HL-60 (cell line): ENCODE measurements around the gene CRYZL1.

Source experiments
- DNase-seq, 2 experiments: peaks; one replicate each; pipeline ENCODE4 v3.0.0-alpha.2; 2010 to 2020; ENCODE audit warnings: low read depth in 1 of 2, low spot score in 1 of 2
- H3K27ac ChIP-seq: fragments of 250-450 bp; sonication (Bioruptor Pico); replicated peaks from 2 replicates; pipeline ENCODE4 v1.5.1; 2020; ENCODE audit warnings: mild to moderate bottlenecking, moderate library complexity
- H3K27me3 ChIP-seq: fragments of 250-450 bp; sonication (Bioruptor Pico); 2 replicates; pipeline ENCODE4 v1.5.1; 2021; ENCODE audit warnings: mild to moderate bottlenecking, moderate library complexity; ENCODE audit not compliant: insufficient read depth, poor library complexity, severe bottlenecking
- H3K4me3 ChIP-seq: replicated peaks from 2 replicates; pipeline ENCODE4 v1.5.1; 2011; ENCODE audit warnings: mild to moderate bottlenecking, control low read depth, low read length; ENCODE audit not compliant: insufficient read depth
- CTCF ChIP-seq: IDR thresholded peaks from one replicate; pipeline ENCODE4 v1.5.1; 2011; ENCODE audit warnings: low read length, control low read depth, inconsistent platforms; ENCODE audit not compliant: insufficient read depth
- GABPA ChIP-seq: IDR thresholded peaks from 2 replicates; pipeline ENCODE4 v1.6.1; 2012; ENCODE audit warnings: low read depth
- POLR2AphosphoS5 ChIP-seq: IDR thresholded peaks from 2 replicates; pipeline ENCODE4 v1.6.1; 2012; ENCODE audit warnings: low read depth
- REST ChIP-seq: IDR thresholded peaks from 2 replicates; pipeline ENCODE4 v1.6.1; 2012; ENCODE audit warnings: low read depth; ENCODE audit not compliant: insufficient replicate concordance
- SPI1 ChIP-seq: IDR thresholded peaks from 2 replicates; pipeline ENCODE4 v1.6.1; 2012; ENCODE audit warnings: low read depth, mild to moderate bottlenecking, borderline replicate concordance

CRYZL1 gene

GRCh38 chr21:33650230-33650629 is 8.7 kb upstream of the CRYZL1 start:
- no peak for TF ChIP-seq CTCF
- no peaks in the 10 kb centered on the region for H3K27me3 ChIP-seq
- H3K4me3 ChIP-seq: no peak overlapping the region
- no peak overlapping the region for H3K27ac ChIP-seq
- DNase-seq: no peak

GRCh38 chr21:33648555-33648954 is 7.0 kb upstream of the CRYZL1 start:
- no peak overlapping the region for H3K4me3 ChIP-seq
- no peak overlapping the region for H3K27ac ChIP-seq
- no peaks in the 10 kb centered on the region for H3K27me3 ChIP-seq
- TF ChIP-seq GABPA (no peak), CTCF (no peak), SPI1 (no peak), REST (no peak), POLR2AphosphoS5 (no peak)
- DNase-seq: no peak

GRCh38 chr21:33647587-33647986 is 6.0 kb upstream of the CRYZL1 start:
- Histone ChIP-seq H3K27me3 (no peaks in the 10 kb centered on the region), H3K27ac (no peak overlapping the region), H3K4me3 (no peak overlapping the region)
- no peak for DNase-seq
- TF ChIP-seq CTCF: no peak
- TF ChIP-seq REST: no peak
- no peak for TF ChIP-seq GABPA
- TF ChIP-seq POLR2AphosphoS5: no peak
- no peak for TF ChIP-seq SPI1

GRCh38 chr21:33645730-33646129 is 4.2 kb upstream of the CRYZL1 start:
- H3K27me3 ChIP-seq: no peaks in the 10 kb centered on the region
- TF ChIP-seq REST: no peak
- TF ChIP-seq POLR2AphosphoS5: no peak
- TF ChIP-seq GABPA: no peak
- no peak for TF ChIP-seq SPI1
- no peak for TF ChIP-seq CTCF
- no peak overlapping the region for H3K27ac ChIP-seq
- no peak for DNase-seq
- no peak overlapping the region for H3K4me3 ChIP-seq
